PFSK-1 (cell line): ENCODE measurements around the gene HDAC4.

Experiments
- FOXP2 ChIP-seq: optimal IDR thresholded peaks from 2 replicates; pipeline ENCODE3; 2011; ENCODE audit warnings: borderline replicate concordance, control low read depth, inconsistent platforms; ENCODE audit not compliant: insufficient read depth; ENCODE audit errors: extremely low read length, extremely low read depth
- POLR2AphosphoS5 ChIP-seq: IDR thresholded peaks from 2 replicates; pipeline ENCODE4 v1.6.1; 2012; ENCODE audit warnings: low read depth, mild to moderate bottlenecking, control low read depth, low read length, moderate library complexity
- SIN3A ChIP-seq: IDR thresholded peaks from 2 replicates; pipeline ENCODE4 v1.6.1; 2012; ENCODE audit warnings: mild to moderate bottlenecking, low read length, moderate library complexity, borderline replicate concordance; ENCODE audit not compliant: insufficient read depth
- TAF1 ChIP-seq: IDR thresholded peaks from 2 replicates; pipeline ENCODE4 v1.6.1; 2012; ENCODE audit warnings: low read length, control low read depth, borderline replicate concordance; ENCODE audit not compliant: insufficient read depth
- TF ChIP-seq, protein P1 (sequence below), 2 experiments: IDR thresholded peaks; 2 replicates each; pipeline versions ENCODE4 v1.6.1 to v1.8.0; 2011 to 2012; ENCODE audit warnings: low read depth in 2 of 2, low read length in 2 of 2, control low read depth in 1 of 2, inconsistent platforms in 1 of 2, mild to moderate bottlenecking in 1 of 2, moderate library complexity in 1 of 2; ENCODE audit not compliant: insufficient read depth in 1 of 2

DNA sequence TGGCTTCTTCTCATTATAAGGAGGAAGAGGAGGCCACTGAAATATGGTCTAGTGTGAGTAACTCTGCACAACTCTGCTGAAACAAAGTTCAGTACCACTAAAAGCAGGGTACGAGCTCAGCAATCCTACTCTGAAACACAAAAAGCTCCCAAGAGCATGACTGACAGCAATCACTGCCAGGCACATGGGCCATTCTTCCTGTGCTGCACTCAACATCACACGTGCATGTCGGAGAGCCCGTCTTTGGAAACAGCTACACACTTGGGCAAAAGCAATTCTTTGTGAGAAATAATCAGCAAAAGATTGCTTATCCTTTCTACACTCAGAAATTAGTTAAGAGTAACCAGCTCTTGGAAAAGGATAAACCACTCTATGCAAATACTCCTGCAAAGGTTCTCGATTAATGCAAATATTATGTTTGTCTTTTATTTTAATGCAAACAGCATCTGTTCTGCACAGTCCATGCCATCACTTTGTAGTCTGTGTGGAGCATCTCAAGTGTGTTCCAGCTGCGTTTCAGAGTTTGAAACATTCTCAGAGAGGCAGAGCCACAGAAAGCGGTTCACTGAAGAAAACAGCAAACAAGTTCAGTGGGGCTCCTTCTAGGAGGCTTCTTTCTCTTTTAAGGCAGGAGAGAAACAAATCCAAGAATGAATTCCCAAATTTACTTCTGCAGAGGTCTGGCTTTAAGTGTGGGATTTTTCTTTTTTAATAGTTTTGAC is 145.0 kb downstream of the HDAC4 start:
- no peak for TF ChIP-seq POLR2AphosphoS5
- TF ChIP-seq TAF1 = no peak
- TF ChIP-seq SIN3A = no peak
- TF ChIP-seq, protein P1, sequence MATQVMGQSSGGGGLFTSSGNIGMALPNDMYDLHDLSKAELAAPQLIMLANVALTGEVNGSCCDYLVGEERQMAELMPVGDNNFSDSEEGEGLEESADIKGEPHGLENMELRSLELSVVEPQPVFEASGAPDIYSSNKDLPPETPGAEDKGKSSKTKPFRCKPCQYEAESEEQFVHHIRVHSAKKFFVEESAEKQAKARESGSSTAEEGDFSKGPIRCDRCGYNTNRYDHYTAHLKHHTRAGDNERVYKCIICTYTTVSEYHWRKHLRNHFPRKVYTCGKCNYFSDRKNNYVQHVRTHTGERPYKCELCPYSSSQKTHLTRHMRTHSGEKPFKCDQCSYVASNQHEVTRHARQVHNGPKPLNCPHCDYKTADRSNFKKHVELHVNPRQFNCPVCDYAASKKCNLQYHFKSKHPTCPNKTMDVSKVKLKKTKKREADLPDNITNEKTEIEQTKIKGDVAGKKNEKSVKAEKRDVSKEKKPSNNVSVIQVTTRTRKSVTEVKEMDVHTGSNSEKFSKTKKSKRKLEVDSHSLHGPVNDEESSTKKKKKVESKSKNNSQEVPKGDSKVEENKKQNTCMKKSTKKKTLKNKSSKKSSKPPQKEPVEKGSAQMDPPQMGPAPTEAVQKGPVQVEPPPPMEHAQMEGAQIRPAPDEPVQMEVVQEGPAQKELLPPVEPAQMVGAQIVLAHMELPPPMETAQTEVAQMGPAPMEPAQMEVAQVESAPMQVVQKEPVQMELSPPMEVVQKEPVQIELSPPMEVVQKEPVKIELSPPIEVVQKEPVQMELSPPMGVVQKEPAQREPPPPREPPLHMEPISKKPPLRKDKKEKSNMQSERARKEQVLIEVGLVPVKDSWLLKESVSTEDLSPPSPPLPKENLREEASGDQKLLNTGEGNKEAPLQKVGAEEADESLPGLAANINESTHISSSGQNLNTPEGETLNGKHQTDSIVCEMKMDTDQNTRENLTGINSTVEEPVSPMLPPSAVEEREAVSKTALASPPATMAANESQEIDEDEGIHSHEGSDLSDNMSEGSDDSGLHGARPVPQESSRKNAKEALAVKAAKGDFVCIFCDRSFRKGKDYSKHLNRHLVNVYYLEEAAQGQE (IDR thresholded peaks at IDR 0.05; ENCODE audit: insufficient read depth in 1 of 2, low read depth in 2 of 2, low read length in 2 of 2) = no peak
- no peak for TF ChIP-seq FOXP2
